ENCODE results near the gene DAAM2.

- TF ChIP-seq CTCF (IDR thresholded peaks at IDR 0.05) (no peak), EP300 (IDR thresholded peaks at IDR 0.05) (no peak)
Observed at GRCh38 chr6:39746795-39747194, 45.4 kb upstream of the DAAM2 start.
